Natural killer cell (primary cell): ENCODE measurements around the gene RASSF5. TPM values are rescaled to one million over a fixed set of nuclear protein-coding genes. Genes with fewer than 3 reads are reported as not detected.
A peak's percentile ranks its signal among the peaks of the same experiment; 100 is the strongest.

Experiments used
- ATAC-seq, 3 donors: fragments of 150-1000 bp in 2 of 3; fragments of 200-7000 bp in 1 of 3; cut with Tn5 transposase; 1 replicate in 1 of 3; 2 replicates in 2 of 3; pipeline ENCODE4 v1.10.0; 2021; ENCODE audit warnings: mild to moderate bottlenecking in 2 of 3, moderate library complexity in 2 of 3
- DNase-seq, 2 donors: peaks; one replicate each; pipeline versions ENCODE4 v3.0.0 to v3.0.0-alpha.2; 2013 to 2021; ENCODE audit warnings: mixed read lengths in 1 of 2
- H3K27ac ChIP-seq: one replicate; pipeline ENCODE4 v1.5.1; 2013; ENCODE audit warnings: mild to moderate bottlenecking, low read length
- H3K27me3 ChIP-seq: one replicate; pipeline ENCODE4 v1.6.1; 2013; ENCODE audit warnings: low read length; ENCODE audit not compliant: control insufficient read depth, insufficient read depth
- H3K36me3 ChIP-seq: one replicate; pipeline ENCODE4 v1.6.1; 2013; ENCODE audit warnings: low read length; ENCODE audit not compliant: control insufficient read depth, insufficient read depth
- H3K4me1 ChIP-seq: one replicate; pipeline ENCODE4 v1.6.1; 2013; ENCODE audit warnings: low read length; ENCODE audit not compliant: control insufficient read depth, insufficient read depth
- H3K4me3 ChIP-seq: one replicate; pipeline ENCODE4 v1.5.1; 2013; ENCODE audit warnings: low read length
- H3K9me3 ChIP-seq: one replicate; pipeline ENCODE4 v1.6.1; 2013; ENCODE audit warnings: low read length; ENCODE audit not compliant: control insufficient read depth, insufficient read depth
- H3K27ac Mint-ChIP-seq, 2 donors: one replicate each; pipeline ENCODE4 v1.8.0; 2022; ENCODE audit warnings: mild to moderate bottlenecking in 2 of 2, mixed read lengths in 2 of 2, moderate library complexity in 1 of 2
- H3K27me3 Mint-ChIP-seq, 2 donors: one replicate each; pipeline ENCODE4 v1.8.0; 2022; ENCODE audit warnings: low read depth in 2 of 2, mixed read lengths in 2 of 2
- H3K36me3 Mint-ChIP-seq: one replicate; pipeline ENCODE4 v1.8.0; 2022; ENCODE audit warnings: mixed read lengths
- H3K4me1 Mint-ChIP-seq, 2 donors: one replicate each; pipeline ENCODE4 v1.8.0; 2022; ENCODE audit warnings: mixed read lengths in 2 of 2
- H3K4me3 Mint-ChIP-seq: one replicate; pipeline ENCODE4 v1.8.0; 2022; ENCODE audit warnings: mild to moderate bottlenecking, moderate library complexity, mixed read lengths
- H3K9me3 Mint-ChIP-seq, 2 donors: one replicate each; pipeline ENCODE4 v1.8.0; 2022; ENCODE audit warnings: mixed read lengths in 2 of 2
- WGBS: methylation state at CpG from one replicate; pipeline ENCODE4 v1.1.7; 2013; ENCODE audit warnings: missing lambda C conversion rate; ENCODE audit not compliant: insufficient coverage; 5-methylcytosine and 5-hydroxymethylcytosine counted together
- intact Hi-C: fragments of 100-400 bp; cut with micrococcal nuclease; formaldehyde crosslinking; loops from one replicate; pipeline ENCODE4 v1.14.2; 2022
- total RNA-seq, 4 donors: library from RNA; stranded (reverse); fragments of 120-200 nt in 1 of 4; gene quantifications; one replicate each; pipeline versions ENCODE4 v1.2.3 to v1.2.4, GENCODE V29; 2013 to 2022
- TF ChIP-seq, protein P1 (sequence below): fragments of 200-600 bp; IDR thresholded peaks from one replicate; pipeline ENCODE4 v1.8.0; 2022; ENCODE audit warnings: antibody characterized with exemption

RASSF5 gene
- total RNA-seq, 3 donors from 2014 or later (not counting 1 experiment from before 2014, with no cell fraction given): 231 to 333 (median 279) TPM

DNA sequence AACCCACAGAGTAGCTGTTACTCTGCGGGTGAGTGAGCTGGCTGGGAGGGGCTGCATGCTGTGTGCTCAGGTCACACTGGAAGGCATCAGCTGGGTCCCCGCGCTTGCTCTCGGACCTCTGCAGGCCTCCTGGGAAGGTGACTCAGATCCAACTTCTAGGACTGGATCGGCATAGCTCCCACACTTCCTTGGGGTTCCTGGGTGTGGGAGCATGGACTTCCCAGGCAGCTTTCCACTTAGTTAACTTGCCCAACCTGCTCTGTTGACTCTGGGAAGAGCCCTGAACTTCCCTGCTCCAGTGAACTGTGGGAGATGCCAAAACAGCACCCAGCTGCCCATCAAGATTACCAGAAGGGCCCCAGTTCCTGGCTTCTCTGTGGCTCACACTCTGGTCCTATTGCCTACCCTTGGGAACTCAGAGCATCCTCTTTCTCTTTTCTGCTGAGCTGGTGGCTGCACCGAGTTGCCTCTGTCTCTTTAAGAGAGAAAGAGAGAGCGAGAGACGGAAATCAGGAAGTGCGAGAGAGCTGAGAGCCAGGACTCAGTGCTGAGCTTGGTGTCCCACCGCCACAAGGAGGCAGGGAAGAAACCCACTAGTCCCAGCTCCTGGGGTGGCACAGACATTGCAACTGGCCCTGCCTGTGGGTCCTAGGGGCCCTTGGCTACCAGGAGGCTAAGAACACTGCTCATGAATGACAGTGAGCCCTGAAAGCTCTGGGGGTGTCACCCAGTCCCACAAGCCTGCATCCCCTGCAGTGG, 37.2 kb upstream of the RASSF5 start, which contains the start of gene IKBKE:
IKBKE (plus strand) TSS at position 544 of the 759 bp plus-strand sequence. CDS start 2,752 bp downstream, outside the sequence.
- Mint-ChIP-seq H3K9me3 (no peaks in the 10 kb centered on the region), H3K27me3 (peaks cover 6 to 8% of the 10 kb centered on the region in 2 donors), H3K36me3 (no peaks in the 10 kb centered on the region), H3K27ac (peak within 1 kb of the TSS; percentile 80 to 91), H3K4me1 (peaks cover 32 to 49% of the 10 kb centered on the region in 2 donors), H3K4me3 (peak within 1 kb of the TSS; percentile 95)
- Histone ChIP-seq H3K27ac (peak within 1 kb of the TSS; percentile 66), H3K9me3 (no peaks in the 10 kb centered on the region), H3K36me3 (peaks cover 4% of the 10 kb centered on the region), H3K27me3 (no peaks in the 10 kb centered on the region), H3K4me3 (peak within 1 kb of the TSS; percentile 82), H3K4me1 (peaks cover 60% of the 10 kb centered on the region)
- TF ChIP-seq, protein P1, sequence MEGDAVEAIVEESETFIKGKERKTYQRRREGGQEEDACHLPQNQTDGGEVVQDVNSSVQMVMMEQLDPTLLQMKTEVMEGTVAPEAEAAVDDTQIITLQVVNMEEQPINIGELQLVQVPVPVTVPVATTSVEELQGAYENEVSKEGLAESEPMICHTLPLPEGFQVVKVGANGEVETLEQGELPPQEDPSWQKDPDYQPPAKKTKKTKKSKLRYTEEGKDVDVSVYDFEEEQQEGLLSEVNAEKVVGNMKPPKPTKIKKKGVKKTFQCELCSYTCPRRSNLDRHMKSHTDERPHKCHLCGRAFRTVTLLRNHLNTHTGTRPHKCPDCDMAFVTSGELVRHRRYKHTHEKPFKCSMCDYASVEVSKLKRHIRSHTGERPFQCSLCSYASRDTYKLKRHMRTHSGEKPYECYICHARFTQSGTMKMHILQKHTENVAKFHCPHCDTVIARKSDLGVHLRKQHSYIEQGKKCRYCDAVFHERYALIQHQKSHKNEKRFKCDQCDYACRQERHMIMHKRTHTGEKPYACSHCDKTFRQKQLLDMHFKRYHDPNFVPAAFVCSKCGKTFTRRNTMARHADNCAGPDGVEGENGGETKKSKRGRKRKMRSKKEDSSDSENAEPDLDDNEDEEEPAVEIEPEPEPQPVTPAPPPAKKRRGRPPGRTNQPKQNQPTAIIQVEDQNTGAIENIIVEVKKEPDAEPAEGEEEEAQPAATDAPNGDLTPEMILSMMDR: no peak
- WGBS: 32% methylated on average over 10 of the region's 10 CpGs
- intact Hi-C loops: no loop called here
- ATAC-seq (peak; percentile 67 to 75 (median 70)), DNase-seq (peak; percentile 25 to 75)

DNA sequence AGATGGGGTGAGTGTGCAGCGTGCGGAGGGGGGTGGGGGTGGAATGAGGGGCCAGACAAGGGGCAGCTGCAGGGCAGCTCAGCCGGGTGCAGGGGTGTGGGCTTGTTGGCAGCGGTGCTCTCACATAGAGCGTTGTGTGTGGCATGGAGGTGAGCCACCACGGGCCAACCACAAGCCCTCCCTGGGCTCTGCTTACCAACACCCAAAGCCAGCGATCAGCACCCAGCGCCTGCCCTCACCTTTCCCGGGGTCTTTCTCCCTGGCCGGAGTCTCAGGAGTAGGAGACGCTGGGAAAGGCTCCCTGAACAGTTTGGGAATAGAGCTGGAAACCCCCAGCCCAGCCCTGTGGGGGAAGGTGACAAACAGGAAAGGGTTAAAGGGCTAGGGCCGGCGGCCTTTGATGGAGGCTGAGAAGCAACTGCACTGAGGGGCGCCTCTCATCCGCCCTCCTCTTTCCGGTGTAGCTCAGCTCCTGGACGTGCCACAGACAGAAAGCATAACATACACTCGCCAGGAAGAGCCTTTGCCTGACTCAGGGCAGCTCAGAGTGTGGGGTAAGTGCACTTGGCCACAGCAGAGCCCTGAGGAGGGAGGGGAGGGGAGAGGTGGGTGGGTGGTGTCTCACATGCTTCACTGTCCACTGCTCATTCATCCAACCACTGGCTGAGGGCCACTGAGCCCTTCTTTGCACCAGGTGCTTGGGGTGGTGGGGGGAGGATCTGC, 36.5 kb upstream of the RASSF5 start:
- H3K36me3 Mint-ChIP-seq: no peaks in the 10 kb centered on the region
- Histone ChIP-seq H3K4me1 (peaks cover 58% of the 10 kb centered on the region), H3K27me3 (no peaks in the 10 kb centered on the region), H3K4me3 (peak overlapping the region; percentile 82), H3K9me3 (no peaks in the 10 kb centered on the region), H3K36me3 (peaks cover 10% of the 10 kb centered on the region), H3K27ac (peak overlapping the region; percentile 66)
- intact Hi-C loops: no loop called here
- H3K27me3 Mint-ChIP-seq: peaks cover 5 to 8% of the 10 kb centered on the region in 2 donors
- ATAC-seq (peak; percentile 58 to 64 (median 64)), DNase-seq (peak; percentile 42 to 64)
- 0% methylated on average over 18 of the region's 18 CpGs for WGBS
- H3K27ac Mint-ChIP-seq: peak overlapping the region; percentile 80 to 91
- TF ChIP-seq, protein P1: no peak
- H3K4me1 Mint-ChIP-seq: peaks cover 32 to 49% of the 10 kb centered on the region in 2 donors
- peak overlapping the region; percentile 95 for H3K4me3 Mint-ChIP-seq
- no peaks in the 10 kb centered on the region for H3K9me3 Mint-ChIP-seq

DNA sequence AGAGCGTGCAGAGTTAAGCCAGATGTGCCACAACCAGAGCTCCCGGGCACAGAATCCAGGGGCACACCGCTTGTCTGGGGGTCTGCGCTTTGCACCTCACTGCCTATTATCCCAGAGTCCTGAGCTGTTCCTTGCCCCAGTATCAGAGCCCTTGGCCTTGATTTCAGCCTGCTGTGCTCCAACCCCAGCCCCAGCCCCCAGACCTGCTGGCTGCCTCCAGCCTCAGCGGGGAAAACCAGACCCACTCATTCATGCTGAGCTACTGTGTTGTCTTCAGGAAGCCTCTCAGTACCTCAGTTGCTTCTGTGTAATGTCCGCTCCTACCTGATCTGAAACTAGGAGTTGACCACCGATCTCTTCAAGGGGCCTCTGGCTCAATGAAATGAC, 35.9 kb upstream of the RASSF5 start:
- DNase-seq (peak in 1 of 2 donors; percentile 43), ATAC-seq (no peak)
- no peaks in the 10 kb centered on the region for H3K27me3 ChIP-seq
- no peaks in the 10 kb centered on the region for H3K9me3 ChIP-seq
- peaks cover 0 to 8% of the 10 kb centered on the region in 2 donors for H3K27me3 Mint-ChIP-seq
- peak overlapping the region; percentile 82 for H3K4me3 ChIP-seq
- H3K4me3 Mint-ChIP-seq: peak overlapping the region; percentile 95
- H3K4me1 ChIP-seq: peaks cover 58% of the 10 kb centered on the region
- TF ChIP-seq, protein P1: no peak
- intact Hi-C loops: no loop called here
- 49% methylated on average over 7 of the region's 7 CpGs for WGBS
- H3K27ac ChIP-seq: peak overlapping the region; percentile 66
- no peaks in the 10 kb centered on the region for H3K36me3 Mint-ChIP-seq
- H3K4me1 Mint-ChIP-seq: peaks cover 27 to 49% of the 10 kb centered on the region in 2 donors
- H3K9me3 Mint-ChIP-seq: no peaks in the 10 kb centered on the region
- H3K27ac Mint-ChIP-seq: peak overlapping the region; percentile 71 to 91
- H3K36me3 ChIP-seq: peaks cover 16% of the 10 kb centered on the region
